Testis (tissue), 3 donors: ENCODE results near the gene GFY. TPM values are rescaled to one million over a fixed set of nuclear protein-coding genes. Genes with fewer than 3 reads are reported as not detected.
A peak's percentile ranks its signal among the peaks of the same experiment; 100 is the strongest.

ENCODE experiments used
- DNase-seq: peaks from one replicate; pipeline ENCODE4 v3.0.0-alpha.2; 2019
- H3K27ac ChIP-seq, 2 donors: fragments of 200-600 bp; sonication (generic); one replicate each; pipeline ENCODE4 v1.5.1; 2019
- H3K27me3 ChIP-seq: fragments of 200-600 bp; sonication (generic); one replicate; pipeline ENCODE4 v1.5.1; 2019
- H3K36me3 ChIP-seq: fragments of 200-600 bp; sonication (generic); one replicate; pipeline ENCODE4 v1.5.1; 2017; ENCODE audit warnings: low read depth; ENCODE audit errors: missing control alignments
- H3K4me1 ChIP-seq: fragments of 200-600 bp; sonication (generic); one replicate; pipeline ENCODE4 v1.5.1; 2019
- H3K4me3 ChIP-seq, 2 donors: fragments of 200-600 bp; sonication (generic); one replicate each; pipeline ENCODE4 v1.5.1; 2017 to 2019
- H3K9me3 ChIP-seq: fragments of 200-600 bp; sonication (generic); one replicate; pipeline ENCODE4 v1.5.1; 2017
- POLR2A ChIP-seq: fragments of 450-650 bp; IDR thresholded peaks from one replicate; pipeline ENCODE4 v1.6.1; 2017; ENCODE audit warnings: antibody characterized with exemption, mild to moderate bottlenecking, moderate library complexity
- WGBS, 2 donors: methylation state at CpG; one replicate each; pipeline ENCODE4 v1.1.5; 2018; 5-methylcytosine and 5-hydroxymethylcytosine counted together
- intact Hi-C: fragments of 100-400 bp; cut with DNase I; formaldehyde crosslinking; loops from one replicate; pipeline ENCODE4 v1.15.1; 2023; ENCODE audit warnings: low total_unique reads
- polyA plus RNA-seq: library from polyadenylated mRNA; stranded (reverse); fragments of 350-450 nt; fragmentation: Illumina TruSeq; extraction: RNeasy Lipid Tissue Mini Kit (QIAGEN cat#74804); gene quantifications from one replicate; pipeline ENCODE4 v1.2.3, GENCODE V29; 2014; ENCODE audit warnings: low read depth, low replicate concordance; ENCODE audit not compliant: insufficient read depth
- total RNA-seq, 2 donors: library from RNA; depleted of rRNA; stranded (reverse); fragments of >200 nt; gene quantifications; one replicate each; pipeline ENCODE4 v1.2.3, GENCODE V29; 2016
- TF ChIP-seq, protein P1 (sequence below), 3 experiments: fragments of 450-650 bp in 2 of 3; fragments of 200-600 bp in 1 of 3; sonication (generic) in 1 of 3; IDR thresholded peaks; one replicate each; pipeline ENCODE4 v1.5.1; 2016 to 2019; ENCODE audit warnings: antibody characterized with exemption in 3 of 3, mild to moderate bottlenecking in 2 of 3, moderate library complexity in 1 of 3

Gene GFY
- total and polyA plus RNA-seq, 3 donors from 2014 or later = 0.24 to 0.80 (median 0.62) TPM

DNA sequence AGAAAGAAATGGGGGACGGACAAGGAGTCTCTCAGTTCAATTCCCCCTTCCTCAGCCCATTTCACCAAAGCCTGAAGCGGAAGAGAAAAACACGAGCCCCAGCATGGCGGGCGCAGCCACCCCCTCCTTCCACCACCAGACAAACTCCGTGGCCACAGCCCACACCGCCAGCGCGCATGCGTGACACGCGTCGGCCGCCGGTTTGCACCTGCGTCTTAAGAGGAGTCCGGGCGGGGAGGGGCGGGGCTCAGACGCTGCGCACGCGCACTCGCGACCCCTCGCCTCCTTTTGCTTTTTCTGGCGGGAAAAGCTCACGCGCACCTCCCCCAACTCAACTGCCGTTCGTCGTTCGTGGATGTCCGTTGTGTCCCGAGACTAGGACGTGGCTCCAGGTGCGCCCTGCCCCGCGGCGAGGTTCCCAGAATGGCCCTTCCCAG is 37.2 kb upstream of the GFY start, which contains the start of gene KASH5:
KASH5 (plus strand) TSS at position 314 of the 437 bp plus-strand sequence. CDS start 2,635 bp downstream, outside the sequence.
- no peaks in the 10 kb centered on the region for H3K27me3 ChIP-seq
- WGBS, 2 donors = 30 to 36% methylated on average over 22 to 40 of the region's 40 CpGs
- peak; percentile 85 for DNase-seq
- H3K27ac ChIP-seq = peak within 1 kb of the TSS in 1 of 2 donors; percentile 54
- intact Hi-C loops = no loop called here
- no peaks in the 10 kb centered on the region for H3K4me1 ChIP-seq
- H3K4me3 ChIP-seq = peak within 1 kb of the TSS; percentile 27 to 55
- H3K36me3 ChIP-seq = no peaks in the 10 kb centered on the region
- H3K9me3 ChIP-seq = no peaks in the 10 kb centered on the region
- TF ChIP-seq, protein P1, sequence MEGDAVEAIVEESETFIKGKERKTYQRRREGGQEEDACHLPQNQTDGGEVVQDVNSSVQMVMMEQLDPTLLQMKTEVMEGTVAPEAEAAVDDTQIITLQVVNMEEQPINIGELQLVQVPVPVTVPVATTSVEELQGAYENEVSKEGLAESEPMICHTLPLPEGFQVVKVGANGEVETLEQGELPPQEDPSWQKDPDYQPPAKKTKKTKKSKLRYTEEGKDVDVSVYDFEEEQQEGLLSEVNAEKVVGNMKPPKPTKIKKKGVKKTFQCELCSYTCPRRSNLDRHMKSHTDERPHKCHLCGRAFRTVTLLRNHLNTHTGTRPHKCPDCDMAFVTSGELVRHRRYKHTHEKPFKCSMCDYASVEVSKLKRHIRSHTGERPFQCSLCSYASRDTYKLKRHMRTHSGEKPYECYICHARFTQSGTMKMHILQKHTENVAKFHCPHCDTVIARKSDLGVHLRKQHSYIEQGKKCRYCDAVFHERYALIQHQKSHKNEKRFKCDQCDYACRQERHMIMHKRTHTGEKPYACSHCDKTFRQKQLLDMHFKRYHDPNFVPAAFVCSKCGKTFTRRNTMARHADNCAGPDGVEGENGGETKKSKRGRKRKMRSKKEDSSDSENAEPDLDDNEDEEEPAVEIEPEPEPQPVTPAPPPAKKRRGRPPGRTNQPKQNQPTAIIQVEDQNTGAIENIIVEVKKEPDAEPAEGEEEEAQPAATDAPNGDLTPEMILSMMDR (IDR thresholded peaks at IDR 0.05) = no peak
- TF ChIP-seq POLR2A = no peak

DNA sequence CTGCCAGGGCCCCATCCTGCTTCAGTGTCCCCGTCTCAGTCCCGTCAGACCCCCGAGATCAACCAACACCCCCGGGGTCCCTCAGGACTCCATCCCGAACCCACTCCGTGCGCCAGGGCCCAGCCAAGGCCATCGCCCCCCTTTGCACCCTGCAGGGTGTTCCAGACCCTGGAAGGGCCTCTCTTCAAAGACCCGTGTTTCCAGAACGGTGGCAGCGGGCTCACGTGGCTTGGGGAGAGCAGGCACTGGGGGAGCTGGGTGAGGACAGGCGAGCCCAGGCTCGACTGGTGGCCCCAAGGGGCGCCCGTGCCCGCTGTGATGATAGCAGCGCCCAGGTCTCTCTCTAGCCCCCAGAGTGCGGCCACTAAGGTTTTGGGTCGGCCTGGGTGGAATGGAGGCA is 35.8 kb upstream of the GFY start:
- TF ChIP-seq POLR2A = no peak
- TF ChIP-seq, protein P1 (IDR thresholded peaks at IDR 0.05) = no peak
- Histone ChIP-seq H3K27me3 (no peaks in the 10 kb centered on the region), H3K9me3 (no peaks in the 10 kb centered on the region), H3K4me3 (no peak overlapping the region), H3K36me3 (no peaks in the 10 kb centered on the region), H3K4me1 (no peaks in the 10 kb centered on the region), H3K27ac (no peak overlapping the region)
- intact Hi-C loops = no loop called here
- DNase-seq = no peak
- 92 to 93% methylated on average over 12 to 20 of the region's 20 CpGs for WGBS, 2 donors

DNA sequence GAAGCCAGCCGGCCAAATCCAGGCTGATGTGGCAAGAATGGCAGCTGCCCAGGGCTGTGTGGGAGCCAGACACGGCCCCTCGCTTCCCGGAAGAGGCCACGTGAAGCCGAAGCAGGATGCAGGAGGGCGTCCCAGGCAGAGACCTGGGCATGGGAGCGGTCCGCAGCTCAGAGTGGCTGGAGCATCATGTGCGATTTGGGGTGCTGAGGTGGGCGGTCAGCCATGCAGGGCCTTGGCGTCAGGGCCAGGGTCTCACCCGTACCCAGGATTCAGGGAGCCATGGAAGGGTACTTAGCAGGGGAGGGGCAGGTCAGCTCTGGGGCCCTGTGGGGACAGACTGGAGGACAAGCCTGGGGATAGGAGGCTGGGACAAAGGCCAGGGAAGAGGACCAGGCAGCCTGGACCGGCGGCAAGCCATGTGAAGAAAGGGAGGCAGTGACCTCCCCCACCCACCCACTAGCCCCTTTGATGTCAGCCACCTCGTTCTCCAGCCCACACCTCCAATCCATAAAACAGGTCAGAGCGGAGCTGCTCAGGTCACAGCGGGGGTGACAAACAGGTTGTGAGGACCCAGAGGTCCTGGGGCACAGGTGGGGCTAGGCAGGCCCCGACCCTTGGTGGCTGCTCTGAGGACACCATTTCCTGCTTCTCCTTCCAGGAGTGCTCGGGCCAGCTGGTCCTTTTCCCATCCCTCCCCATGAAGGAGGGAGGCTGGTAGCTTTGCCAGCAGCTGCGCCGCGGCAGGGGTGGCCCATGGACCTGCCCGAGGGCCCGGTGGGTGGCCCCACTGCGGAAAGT is 34.9 kb upstream of the GFY start:
- TF ChIP-seq, protein P1 (IDR thresholded peaks at IDR 0.05) = no peak
- no peak for TF ChIP-seq POLR2A
- WGBS, 2 donors = 74 to 88% methylated on average over 16 to 26 of the region's 26 CpGs
- no peak for DNase-seq

DNA sequence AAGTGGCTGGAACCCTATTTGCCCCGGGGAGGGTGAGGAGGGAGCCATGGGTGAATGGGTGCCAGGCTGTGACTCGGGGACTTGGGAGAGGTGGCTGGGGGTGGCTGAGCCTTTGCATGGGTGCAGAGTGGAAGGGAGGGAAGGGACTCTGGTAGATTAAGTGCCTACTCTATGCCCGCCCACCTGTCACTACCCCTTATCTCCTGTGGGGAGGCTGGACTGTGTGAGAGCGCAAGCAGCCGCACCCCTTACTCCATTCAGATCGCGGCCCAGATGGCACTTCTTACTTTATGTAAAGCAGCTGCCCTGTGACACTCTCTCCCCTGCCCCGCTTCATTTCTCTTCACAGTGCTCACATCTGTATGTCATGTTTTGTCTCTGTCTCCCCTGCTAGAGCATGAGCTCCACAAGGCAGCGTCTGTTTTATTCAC is 34.2 kb upstream of the GFY start:
- TF ChIP-seq POLR2A = no peak
- TF ChIP-seq, protein P1 (IDR thresholded peaks at IDR 0.05) = no peak
- Histone ChIP-seq H3K27ac (no peak overlapping the region), H3K4me1 (no peaks in the 10 kb centered on the region), H3K36me3 (no peaks in the 10 kb centered on the region), H3K4me3 (no peak overlapping the region), H3K27me3 (no peaks in the 10 kb centered on the region), H3K9me3 (no peaks in the 10 kb centered on the region)
- intact Hi-C loops = loop anchor here (10.0 kb wide), 1 partner anchor 54 kb away; the partner anchor contains the start of gene SLC17A7
- DNase-seq = no peak
- 64 to 79% methylated on average over 3 to 9 of the region's 9 CpGs for WGBS, 2 donors

More for the DNA sequence above, 34.9 kb upstream of the GFY start:
- H3K27ac ChIP-seq = no peak overlapping the region
- no peaks in the 10 kb centered on the region for H3K36me3 ChIP-seq
- intact Hi-C loops = loop anchor here (10.0 kb wide), 1 partner anchor 54 kb away; the partner anchor contains the start of gene SLC17A7
- H3K4me3 ChIP-seq = no peak overlapping the region
- H3K27me3 ChIP-seq = no peaks in the 10 kb centered on the region
- no peaks in the 10 kb centered on the region for H3K4me1 ChIP-seq
- H3K9me3 ChIP-seq = no peaks in the 10 kb centered on the region
